AG09309 (cell line): ENCODE data around the gene AICDA.
A peak's percentile ranks its signal among the peaks of the same experiment; 100 is the strongest.
"Not testable (repeated sequence)": the region's sequence is repeated elsewhere in the genome, so short reads cannot be mapped to it uniquely, and the experiment has no call there.

ENCODE experiments used
- DNase-seq: peaks from one replicate; pipeline ENCODE4 v3.0.0-alpha.2; 2010; ENCODE audit warnings: low read depth
- H3K4me3 ChIP-seq: 2 replicates; pipeline ENCODE4 v1.5.1; 2011; ENCODE audit warnings: mild to moderate bottlenecking, low read depth, low read length, moderate library complexity; ENCODE audit not compliant: control insufficient read depth
- TF ChIP-seq, protein P1 (sequence below): IDR thresholded peaks from 2 replicates; pipeline ENCODE4 v1.5.1; 2011; ENCODE audit warnings: mild to moderate bottlenecking, low read depth, low read length, inconsistent platforms; ENCODE audit not compliant: insufficient read depth, control insufficient read depth; ENCODE audit errors: missing control alignments

Gene AICDA

GRCh38 chr12:8615206-8615605 lies 2.5 kb upstream of the AICDA start:
- no peak for DNase-seq
- no peak overlapping the region for H3K4me3 ChIP-seq
- TF ChIP-seq, protein P1, sequence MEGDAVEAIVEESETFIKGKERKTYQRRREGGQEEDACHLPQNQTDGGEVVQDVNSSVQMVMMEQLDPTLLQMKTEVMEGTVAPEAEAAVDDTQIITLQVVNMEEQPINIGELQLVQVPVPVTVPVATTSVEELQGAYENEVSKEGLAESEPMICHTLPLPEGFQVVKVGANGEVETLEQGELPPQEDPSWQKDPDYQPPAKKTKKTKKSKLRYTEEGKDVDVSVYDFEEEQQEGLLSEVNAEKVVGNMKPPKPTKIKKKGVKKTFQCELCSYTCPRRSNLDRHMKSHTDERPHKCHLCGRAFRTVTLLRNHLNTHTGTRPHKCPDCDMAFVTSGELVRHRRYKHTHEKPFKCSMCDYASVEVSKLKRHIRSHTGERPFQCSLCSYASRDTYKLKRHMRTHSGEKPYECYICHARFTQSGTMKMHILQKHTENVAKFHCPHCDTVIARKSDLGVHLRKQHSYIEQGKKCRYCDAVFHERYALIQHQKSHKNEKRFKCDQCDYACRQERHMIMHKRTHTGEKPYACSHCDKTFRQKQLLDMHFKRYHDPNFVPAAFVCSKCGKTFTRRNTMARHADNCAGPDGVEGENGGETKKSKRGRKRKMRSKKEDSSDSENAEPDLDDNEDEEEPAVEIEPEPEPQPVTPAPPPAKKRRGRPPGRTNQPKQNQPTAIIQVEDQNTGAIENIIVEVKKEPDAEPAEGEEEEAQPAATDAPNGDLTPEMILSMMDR: no peak

DNA sequence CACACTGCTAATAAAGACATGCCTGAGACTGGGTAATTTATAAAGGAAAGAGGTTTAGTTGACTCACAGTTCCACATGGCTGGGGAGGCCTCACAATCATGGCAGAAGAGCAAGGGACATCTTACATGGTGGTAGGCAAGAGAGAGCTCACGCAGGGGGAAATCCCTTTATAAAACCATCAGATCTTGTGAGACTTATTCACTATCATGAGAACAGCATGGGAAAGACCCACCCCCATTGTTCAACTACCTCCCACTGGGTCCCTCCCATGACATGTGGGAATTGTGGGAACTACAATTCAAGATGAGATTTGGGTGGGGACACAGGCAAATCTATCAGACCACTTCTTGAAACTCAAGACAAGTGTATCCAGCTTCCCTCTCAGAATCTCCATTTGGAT lies 1.2 kb upstream of the AICDA start:
- not testable (repeated sequence) for DNase-seq, H3K4me3 ChIP-seq

- peak; percentile 23 for DNase-seq
- no peak overlapping the region for H3K4me3 ChIP-seq
- TF ChIP-seq, protein P1: peak; percentile 81
Measured at GRCh38 chr12:8609061-8609570, 3.5 kb downstream of the AICDA start.

- no peak overlapping the region for H3K4me3 ChIP-seq
- TF ChIP-seq, protein P1: no peak
- DNase-seq: no peak
Measured at GRCh38 chr12:8606890-8607289, 5.8 kb downstream of the AICDA start.

DNA sequence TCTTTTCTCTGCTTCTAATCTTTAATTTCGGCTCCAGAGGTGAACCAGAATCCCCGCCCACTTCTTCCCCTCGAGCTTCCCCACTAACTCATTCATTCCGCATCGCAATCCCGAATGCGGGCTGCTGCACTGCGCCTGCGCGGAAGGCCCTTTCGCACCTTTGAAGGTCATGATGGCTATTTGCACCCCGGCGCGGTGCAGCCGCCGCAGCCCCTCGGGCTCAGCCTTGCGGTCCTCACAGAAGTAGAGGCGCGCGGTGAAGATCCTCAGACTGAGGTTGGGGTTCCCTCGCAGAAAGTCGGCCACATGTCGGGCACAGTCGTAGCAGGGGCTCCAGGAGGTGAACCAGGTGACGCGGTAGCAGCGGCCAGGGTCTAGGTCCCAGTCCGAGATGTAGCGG lies 7.6 kb downstream of the AICDA start:
- no peak for DNase-seq
- H3K4me3 ChIP-seq: no peak overlapping the region
- TF ChIP-seq, protein P1: no peak

DNA sequence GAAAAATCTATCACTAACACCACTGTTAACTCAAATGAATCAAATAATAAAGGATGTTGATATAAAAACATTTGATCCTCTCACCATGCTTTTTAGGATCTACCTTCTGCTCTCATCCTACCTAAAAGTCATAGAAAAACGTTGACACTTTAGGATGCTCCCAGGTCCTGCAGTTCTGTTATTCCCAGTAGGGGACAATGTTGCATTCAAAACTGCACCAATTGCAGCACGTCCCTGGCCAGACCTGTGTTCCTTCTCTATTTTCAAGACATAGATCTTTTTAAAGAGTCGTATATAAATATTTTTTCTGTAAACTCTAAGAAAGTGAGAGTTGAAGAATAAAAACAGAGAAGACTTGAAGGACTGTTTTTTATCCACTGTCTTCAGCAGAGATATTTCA lies 8.8 kb downstream of the AICDA start:
- no peak for DNase-seq
- TF ChIP-seq, protein P1: peak; percentile 36
- H3K4me3 ChIP-seq: no peak overlapping the region

- TF ChIP-seq, protein P1: no peak
- no peak for DNase-seq
- no peak overlapping the region for H3K4me3 ChIP-seq
Measured at GRCh38 chr12:8603286-8603685, 9.4 kb downstream of the AICDA start.

- no peak for DNase-seq
- H3K4me3 ChIP-seq: no peak overlapping the region
- TF ChIP-seq, protein P1: no peak
Measured at GRCh38 chr12:8596561-8596960, 16.1 kb downstream of the AICDA start.
